ENCODE data around the gene AKR1E2. TPM values are rescaled to one million over a fixed set of nuclear protein-coding genes. Genes with fewer than 3 reads are reported as not detected.

Gene AKR1E2
- total and polyA plus RNA-seq, 2 donors from 2014 or later: 1.8 to 5.8 TPM

DNA sequence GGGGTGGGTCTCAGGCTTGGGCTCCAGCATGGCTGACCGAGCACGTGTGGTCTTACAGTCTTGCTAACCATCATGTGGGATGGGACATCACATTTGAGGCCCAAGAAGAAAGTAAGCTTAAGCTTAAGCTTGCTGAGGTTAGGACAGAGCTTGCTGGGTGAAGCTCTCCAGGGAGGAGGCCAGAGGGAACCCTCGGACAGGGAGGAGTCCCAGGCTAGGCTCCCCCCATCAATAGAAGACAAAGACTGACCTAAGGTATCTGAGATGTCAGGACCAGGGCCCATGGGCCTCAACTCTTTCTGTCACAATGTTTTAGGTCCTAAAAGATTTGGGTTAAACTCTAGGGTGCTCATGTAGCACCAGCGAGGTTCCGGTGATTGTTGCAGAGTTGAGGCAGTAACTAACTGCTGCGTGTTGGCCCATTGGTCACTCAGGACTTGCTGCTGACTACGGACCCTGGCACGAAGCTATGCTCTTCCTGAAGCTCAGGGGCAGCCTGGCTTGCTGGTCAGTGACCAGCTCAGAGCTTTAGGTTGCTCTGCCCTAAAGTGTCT is 10.5 kb downstream of the AKR1E2 start:
- H3K9me3 ChIP-seq (ENCODE audit: control insufficient read depth in 2 of 3, insufficient read depth in 1 of 3, low read length in 3 of 3): no peaks in the 10 kb centered on the region
- H3K36me3 ChIP-seq (ENCODE audit: control insufficient read depth in 2 of 3, insufficient read depth in 3 of 3, low read length in 3 of 3): peaks cover 0 to 2% (median 2%) of the 10 kb centered on the region in 3 donors
- no peak overlapping the region for H3K4me3 ChIP-seq (ENCODE audit: low read length in 3 of 3)
- DNase-seq (no peak), FAIRE-seq (no peak)
- H3K4me1 ChIP-seq (ENCODE audit: control insufficient read depth in 2 of 3, insufficient read depth in 2 of 3, low read depth in 1 of 3, low read length in 3 of 3): peaks cover 0 to under 1% (median 0%) of the 10 kb centered on the region in 3 donors
- no peak for TF ChIP-seq CTCF (IDR thresholded peaks at IDR 0.05; ENCODE audit: borderline replicate concordance, extremely low read depth, insufficient read depth)
- intact Hi-C loops (cut with DNase I): no loop called here
- no peak overlapping the region for H3K9ac ChIP-seq (ENCODE audit: low read length in 3 of 3)
- H3K27ac ChIP-seq (ENCODE audit: low read depth in 2 of 2, low read length in 2 of 2): no peak overlapping the region
- no peaks in the 10 kb centered on the region for H3K27me3 ChIP-seq (ENCODE audit: control insufficient read depth, insufficient read depth, low read length)

GRCh38 chr10:4837551-4837950 is 11.5 kb downstream of the AKR1E2 start:
- no peaks in the 10 kb centered on the region for H3K27me3 ChIP-seq (ENCODE audit: control insufficient read depth, insufficient read depth, low read length)
- H3K27ac ChIP-seq (ENCODE audit: low read depth in 2 of 2, low read length in 2 of 2): no peak overlapping the region
- DNase-seq: no peak
- intact Hi-C loops (cut with DNase I): no loop called here
- H3K36me3 ChIP-seq (ENCODE audit: control insufficient read depth in 2 of 3, insufficient read depth in 3 of 3, low read length in 3 of 3): peaks cover 0 to 2% (median 2%) of the 10 kb centered on the region in 3 donors
- no peak overlapping the region for H3K9ac ChIP-seq (ENCODE audit: low read length in 3 of 3)
- no peaks in the 10 kb centered on the region for H3K9me3 ChIP-seq (ENCODE audit: control insufficient read depth in 2 of 3, insufficient read depth in 1 of 3, low read length in 3 of 3)
- FAIRE-seq: no peak
- H3K4me3 ChIP-seq (ENCODE audit: low read length in 3 of 3): no peak overlapping the region
- TF ChIP-seq CTCF (IDR thresholded peaks at IDR 0.05; ENCODE audit: borderline replicate concordance, extremely low read depth, insufficient read depth): no peak
- no peaks in the 10 kb centered on the region for H3K4me1 ChIP-seq (ENCODE audit: control insufficient read depth in 2 of 3, insufficient read depth in 2 of 3, low read depth in 1 of 3, low read length in 3 of 3)

DNA sequence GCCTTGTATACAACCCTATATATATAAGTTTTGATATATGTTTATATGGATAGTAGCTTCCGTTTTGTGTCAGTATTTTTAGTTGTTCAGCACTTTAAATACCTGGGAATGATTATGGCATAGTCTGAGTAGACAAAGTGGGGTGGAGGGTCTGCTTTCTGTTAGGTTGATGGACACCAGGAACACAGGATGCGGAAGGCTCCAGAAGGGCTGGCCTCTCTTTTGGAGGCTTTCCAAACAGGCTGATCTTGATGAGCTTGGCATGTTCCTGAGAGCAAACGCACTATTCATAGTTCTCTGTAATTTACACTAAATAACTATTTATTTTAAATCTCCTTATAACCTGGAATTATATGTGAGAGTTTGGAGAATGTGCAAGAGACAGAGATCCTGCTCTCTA is 12.7 kb downstream of the AKR1E2 start:
- H3K4me1 ChIP-seq (ENCODE audit: control insufficient read depth in 2 of 3, insufficient read depth in 2 of 3, low read depth in 1 of 3, low read length in 3 of 3): no peaks in the 10 kb centered on the region
- H3K9ac ChIP-seq (ENCODE audit: low read length in 3 of 3): no peak overlapping the region
- FAIRE-seq (no peak), DNase-seq (no peak)
- H3K27me3 ChIP-seq (ENCODE audit: control insufficient read depth, insufficient read depth, low read length): no peaks in the 10 kb centered on the region
- no peak overlapping the region for H3K4me3 ChIP-seq (ENCODE audit: low read length in 3 of 3)
- H3K27ac ChIP-seq (ENCODE audit: low read depth in 2 of 2, low read length in 2 of 2): no peak overlapping the region
- intact Hi-C loops (cut with DNase I): no loop called here
- H3K9me3 ChIP-seq (ENCODE audit: control insufficient read depth in 2 of 3, insufficient read depth in 1 of 3, low read length in 3 of 3): no peaks in the 10 kb centered on the region
- peaks cover 0 to 2% (median 2%) of the 10 kb centered on the region in 3 donors for H3K36me3 ChIP-seq (ENCODE audit: control insufficient read depth in 2 of 3, insufficient read depth in 3 of 3, low read length in 3 of 3)
- TF ChIP-seq CTCF (IDR thresholded peaks at IDR 0.05; ENCODE audit: borderline replicate concordance, extremely low read depth, insufficient read depth): no peak

GRCh38 chr10:4839353-4839752 is 13.3 kb downstream of the AKR1E2 start:
- H3K9ac ChIP-seq (ENCODE audit: low read length in 3 of 3): no peak overlapping the region
- no peaks in the 10 kb centered on the region for H3K9me3 ChIP-seq (ENCODE audit: control insufficient read depth in 2 of 3, insufficient read depth in 1 of 3, low read length in 3 of 3)
- H3K4me1 ChIP-seq (ENCODE audit: control insufficient read depth in 2 of 3, insufficient read depth in 2 of 3, low read depth in 1 of 3, low read length in 3 of 3): no peaks in the 10 kb centered on the region
- no peaks in the 10 kb centered on the region for H3K27me3 ChIP-seq (ENCODE audit: control insufficient read depth, insufficient read depth, low read length)
- H3K4me3 ChIP-seq (ENCODE audit: low read length in 3 of 3): no peak overlapping the region
- H3K27ac ChIP-seq (ENCODE audit: low read depth in 2 of 2, low read length in 2 of 2): no peak overlapping the region
- peaks cover 0 to 2% (median 1%) of the 10 kb centered on the region in 3 donors for H3K36me3 ChIP-seq (ENCODE audit: control insufficient read depth in 2 of 3, insufficient read depth in 3 of 3, low read length in 3 of 3)
- no peak for TF ChIP-seq CTCF (IDR thresholded peaks at IDR 0.05; ENCODE audit: borderline replicate concordance, extremely low read depth, insufficient read depth)
- no peak for DNase-seq
- no peak for FAIRE-seq
- intact Hi-C loops (cut with DNase I): no loop called here
